ENCODE measurements around the gene SNX19. TPM values are rescaled to one million over a fixed set of nuclear protein-coding genes. Genes with fewer than 3 reads are reported as not detected.

The SNX19 gene
- 16.6 and 21.9 TPM in 2 replicates for polyA plus RNA-seq (2012; rRNA removed)
- polyA plus RNA-seq (2012; cell fraction: cytosol; rRNA removed) = 16.6 and 19.4 TPM in 2 replicates
- polyA plus RNA-seq (2012; cell fraction: nucleus; rRNA removed) = 31.1 and 34.7 TPM in 2 replicates

- H3K9me3 ChIP-seq = no peaks in the 10 kb centered on the region
- CTCF ChIA-PET = interaction anchor here (0.6 to 4.0 kb wide), 45 partner anchors 9 to 1552 kb away, joined by 3 to 25 read pairs (median 4); no protein-coding TSS in a partner anchor
- H3K9me2 ChIP-seq = no peaks in the 10 kb centered on the region
- TF ChIP-seq FOXJ3 (CRISPR knock-in tag; IDR thresholded peaks at IDR 0.05) (no peak), NRF1 (IDR thresholded peaks at IDR 0.05; ENCODE audit: low read depth, low read length) (peak; percentile 57), ZBTB33 (IDR thresholded peaks at IDR 0.05; ENCODE audit: borderline replicate concordance, low read depth) (0 out of 2 replicates have a peak, but pooled peaks have one; percentile 31), RCOR1 (IDR thresholded peaks at IDR 0.05; ENCODE audit: low read length) (peak; percentile 74), POLR2AphosphoS5 (IDR thresholded peaks at IDR 0.05; ENCODE audit: low read depth, low read length) (peak; percentile 76; the same call in 1 of the 2 replicates), GABPA (IDR thresholded peaks at IDR 0.05; ENCODE audit: low read depth) (peak; percentile 83), CHD2 (IDR thresholded peaks at IDR 0.05; ENCODE audit: low read length, partially characterized antibody) (peak; percentile 88), REST (IDR thresholded peaks at IDR 0.05; ENCODE audit: low read depth, low read length) (peak; percentile 41; the same call in 1 of the 2 replicates), SMC3 (IDR thresholded peaks at IDR 0.05; ENCODE audit: low read depth, low read length) (peak; percentile 37), ELF1 (IDR thresholded peaks at IDR 0.05) (peak; percentile 88), USF1 (IDR thresholded peaks at IDR 0.05; ENCODE audit: borderline replicate concordance, low read depth) (no peak), SIN3A (IDR thresholded peaks at IDR 0.05; ENCODE audit: borderline replicate concordance, low read depth, low read length) (peak; percentile 52; the same call in 1 of the 2 replicates), CTCF (IDR thresholded peaks at IDR 0.05) (peak; percentile 85), MXI1 (IDR thresholded peaks at IDR 0.05; ENCODE audit: low read depth, low read length) (peak; percentile 85), PBX3 (IDR thresholded peaks at IDR 0.05) (0 out of 2 replicates have a peak, but pooled peaks have one; percentile 25), YY1 (IDR thresholded peaks at IDR 0.05; ENCODE audit: low read depth) (peak; percentile 55; the same call in 1 of the 2 replicates), EP300 (IDR thresholded peaks at IDR 0.05; ENCODE audit: borderline replicate concordance in 1 of 2, low read depth in 1 of 2, low read length in 1 of 2) (peak in 1 of 2 experiments; percentile 29; a peak in 1 of 4 replicates), MAX (IDR thresholded peaks at IDR 0.05; ENCODE audit: low read depth) (peak; percentile 45; the same call in 1 of the 2 replicates), FOXM1 (IDR thresholded peaks at IDR 0.05; ENCODE audit: low read depth) (no peak), JUND (IDR thresholded peaks at IDR 0.05) (no peak), EZH2phosphoT487 (IDR thresholded peaks at IDR 0.05; ENCODE audit: borderline replicate concordance, low read depth) (no peak), RFX5 (IDR thresholded peaks at IDR 0.05; ENCODE audit: low read length) (peak; percentile 50; the same call in 1 of the 2 replicates), TAF1 (IDR thresholded peaks at IDR 0.05; ENCODE audit: borderline replicate concordance, low read depth, low read length) (peak; percentile 56; the same call in 1 of the 2 replicates)
- peaks cover 48% of the 10 kb centered on the region for H3K79me2 ChIP-seq (ENCODE audit: insufficient read depth)
- H3K36me3 ChIP-seq (replicated peaks in 1 of 2; ENCODE audit: control insufficient read depth in 1 of 2, insufficient read depth in 2 of 2, low read length in 1 of 2) = peaks cover 26 to 34% of the 10 kb centered on the region in 2 experiments
- 10% methylated on average over 19 of the region's 72 CpGs for WGBS (ENCODE audit: low lambda C conversion rate)
- H4K20me1 ChIP-seq (ENCODE audit: insufficient read depth) = no peaks in the 10 kb centered on the region; the same call in 1 of the 2 replicates
- H2AFZ ChIP-seq (ENCODE audit: low read depth) = peak within 1 kb of the TSS; percentile 79
- H3K27ac ChIP-seq (ENCODE audit: low read depth in 2 of 2, low read length in 1 of 2) = peak within 1 kb of the TSS; percentile 68 to 73; a peak in 3 of 4 replicates
- H3F3A ChIP-seq (replicated peaks; ENCODE audit: insufficient read depth) = no peaks in the 10 kb centered on the region
- peak; percentile 97 for DNase-seq
- peaks cover 9 to 18% of the 10 kb centered on the region in 2 experiments for H3K4me1 ChIP-seq (ENCODE audit: control insufficient read depth in 1 of 2, insufficient read depth in 2 of 2, low read depth in 1 of 2, low read length in 1 of 2)
- H3K4me2 ChIP-seq = peak within 1 kb of the TSS; percentile 95
- POLR2A ChIA-PET = no interaction called here
- peak within 1 kb of the TSS; percentile 92 for H3K9ac ChIP-seq
- no peaks in the 10 kb centered on the region for H3K27me3 ChIP-seq (ENCODE audit: insufficient read depth)
- H3K4me3 ChIP-seq (ENCODE audit: low read depth in 2 of 2, low read length in 1 of 2) = peak within 1 kb of the TSS; percentile 90 to 96
Observed at GRCh38 chr11:130916238-130916855, at the start of gene SNX19. Gene SNX19 (minus strand): TSS chr11:130916479. CDS start chr11:130915939, 540 bp downstream.

Measured in SK-N-SH (cell line).